Measurements from ENCODE around the gene TRIM44.
"Not testable (repeated sequence)": the region's sequence is repeated elsewhere in the genome, so short reads cannot be mapped to it uniquely, and the experiment has no call there.

The TRIM44 gene

GRCh38 chr11:35751664-35752061 lies 89.1 kb downstream of the TRIM44 start:
- no peak for DNase-seq

- no peak for DNase-seq
Observed at GRCh38 chr11:35752115-35752514, 89.5 kb downstream of the TRIM44 start.

- DNase-seq = not testable (repeated sequence)
Observed at GRCh38 chr11:35753573-35753972, 91.0 kb downstream of the TRIM44 start.

- not testable (repeated sequence) for DNase-seq
Observed at GRCh38 chr11:35759951-35760350, 97.4 kb downstream of the TRIM44 start.

- no peak for DNase-seq
Observed at GRCh38 chr11:35761899-35762298, 99.3 kb downstream of the TRIM44 start.

- DNase-seq = no peak
Observed at GRCh38 chr11:35763301-35763700, 100.7 kb downstream of the TRIM44 start.

GRCh38 chr11:35763765-35764164 lies 101.2 kb downstream of the TRIM44 start:
- no peak for DNase-seq

- no peak for DNase-seq
Observed at GRCh38 chr11:35764417-35764816, 101.8 kb downstream of the TRIM44 start.

- DNase-seq = no peak
Observed at GRCh38 chr11:35765211-35765610, 102.6 kb downstream of the TRIM44 start.

- DNase-seq = no peak
Observed at GRCh38 chr11:35766651-35767050, 104.1 kb downstream of the TRIM44 start.

GRCh38 chr11:35770425-35770824 lies 107.8 kb downstream of the TRIM44 start:
- DNase-seq = not testable (repeated sequence)

GRCh38 chr11:35771722-35772121 lies 109.1 kb downstream of the TRIM44 start:
- DNase-seq = no peak

- not testable (repeated sequence) for DNase-seq
Observed at GRCh38 chr11:35777241-35777640, 114.7 kb downstream of the TRIM44 start.

- not testable (repeated sequence) for DNase-seq
Observed at GRCh38 chr11:35778943-35779342, 116.4 kb downstream of the TRIM44 start.

GRCh38 chr11:35779409-35779808 lies 116.8 kb downstream of the TRIM44 start:
- no peak for DNase-seq

GRCh38 chr11:35780951-35781860 lies 118.6 kb downstream of the TRIM44 start:
- DNase-seq = no peak

GRCh38 chr11:35781861-35782470 lies 119.4 kb downstream of the TRIM44 start:
- no peak for DNase-seq

- no peak for DNase-seq
Observed at GRCh38 chr11:35783809-35784208, 121.2 kb downstream of the TRIM44 start.

- no peak for DNase-seq
Observed at GRCh38 chr11:35784699-35785098, 122.1 kb downstream of the TRIM44 start.

GRCh38 chr11:35785287-35786167 lies 123.0 kb downstream of the TRIM44 start:
- no peak for DNase-seq

GRCh38 chr11:35786188-35786587 lies 123.6 kb downstream of the TRIM44 start:
- DNase-seq = no peak

GRCh38 chr11:35787013-35787504 lies 124.5 kb downstream of the TRIM44 start:
- no peak for DNase-seq

- DNase-seq = no peak
Observed at GRCh38 chr11:35787626-35788025, 125.1 kb downstream of the TRIM44 start.

Data from right kidney (tissue), 1 donor.